GM19240 (cell line): Measurements from ENCODE around the gene ABCB1.

Source experiments
- DNase-seq: peaks from one replicate; pipeline ENCODE4 v3.0.0; 2011; ENCODE audit warnings: low spot score; ENCODE audit not compliant: insufficient read length

The ABCB1 gene

GRCh38 chr7:87513735-87514335 is 86.8 kb downstream of the ABCB1 start:
- no peak for DNase-seq

GRCh38 chr7:87512906-87513305 is 87.8 kb downstream of the ABCB1 start:
- DNase-seq = no peak

GRCh38 chr7:87511510-87511909 is 89.2 kb downstream of the ABCB1 start:
- DNase-seq = no peak

GRCh38 chr7:87510411-87510875 is 90.2 kb downstream of the ABCB1 start:
- DNase-seq = no peak

GRCh38 chr7:87507446-87507845 is 93.2 kb downstream of the ABCB1 start:
- no peak for DNase-seq

DNA sequence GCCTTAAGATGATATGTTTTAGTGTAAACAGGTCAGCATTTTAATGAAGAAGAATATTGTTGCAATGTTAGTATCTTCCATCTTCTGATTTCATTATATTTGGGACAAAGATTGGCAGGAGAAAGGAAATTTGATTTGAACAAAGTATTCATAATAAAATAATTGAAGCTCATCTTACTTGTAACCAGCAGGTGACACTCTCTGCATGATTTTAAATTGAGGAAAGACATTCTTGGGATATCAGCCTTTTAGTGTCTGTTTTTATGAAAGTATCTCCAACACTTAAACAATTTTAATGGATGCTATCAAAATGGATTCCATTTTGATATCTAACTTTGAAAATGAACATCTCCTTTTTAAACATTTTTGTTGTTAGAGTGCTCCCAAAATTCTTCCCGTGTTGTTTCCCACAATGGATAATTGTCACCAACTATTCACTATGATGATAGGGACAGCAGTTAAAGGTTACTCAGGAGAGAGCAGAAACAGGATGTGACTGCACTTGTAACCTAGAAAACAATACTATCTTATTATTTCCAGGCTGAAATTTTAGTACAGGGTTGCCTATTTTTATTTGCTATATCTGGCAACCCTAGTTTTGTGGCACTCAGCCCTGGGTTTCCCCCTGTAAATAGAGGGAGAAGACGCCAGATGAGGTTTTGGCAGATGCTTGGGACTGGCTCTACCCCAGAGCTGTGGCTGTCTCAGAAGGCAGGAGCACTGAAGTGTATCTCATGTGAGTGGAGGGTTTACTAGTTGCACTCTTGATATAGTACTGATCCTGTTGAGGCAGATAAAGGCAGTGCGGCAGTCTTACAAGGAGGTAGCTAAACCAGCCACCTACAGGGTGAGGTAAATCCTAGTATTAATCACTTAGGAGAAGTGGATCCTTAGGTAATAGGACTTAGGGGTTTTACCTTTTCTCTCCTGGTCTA is 94.2 kb downstream of the ABCB1 start:
- DNase-seq = no peak

DNA sequence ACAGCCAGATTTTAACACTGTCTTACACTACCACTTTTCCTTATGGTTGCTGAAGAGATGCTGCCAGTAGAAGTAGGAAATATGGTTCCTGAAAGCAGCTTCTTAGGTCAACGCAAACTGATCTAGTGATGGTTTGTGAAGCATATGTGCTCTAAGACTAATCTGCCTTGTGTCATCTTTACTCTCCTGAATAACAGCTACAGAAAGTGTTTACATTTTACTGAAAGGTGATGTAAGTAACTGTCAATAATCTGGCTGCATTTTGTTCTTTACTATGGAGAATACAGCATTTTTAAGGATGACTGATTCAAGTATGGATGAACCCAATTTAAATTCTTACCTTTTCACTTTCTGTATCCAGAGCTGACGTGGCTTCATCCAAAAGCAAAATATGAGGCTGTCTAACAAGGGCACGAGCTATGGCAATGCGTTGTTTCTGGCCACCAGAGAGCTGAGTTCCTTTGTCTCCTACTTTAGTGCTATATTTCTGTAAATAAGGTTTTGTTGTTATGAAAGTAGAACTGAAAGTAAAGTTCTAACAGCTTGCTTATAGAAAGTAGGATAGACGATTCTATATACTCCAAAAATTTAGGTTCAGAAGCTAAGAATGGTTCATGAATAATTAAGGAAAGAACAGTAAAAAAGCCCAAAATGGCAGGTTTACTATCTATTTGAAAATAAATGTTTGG is 95.0 kb downstream of the ABCB1 start:
- no peak for DNase-seq

- DNase-seq = no peak
Measured at GRCh38 chr7:87505122-87505521, 95.6 kb downstream of the ABCB1 start.

DNA sequence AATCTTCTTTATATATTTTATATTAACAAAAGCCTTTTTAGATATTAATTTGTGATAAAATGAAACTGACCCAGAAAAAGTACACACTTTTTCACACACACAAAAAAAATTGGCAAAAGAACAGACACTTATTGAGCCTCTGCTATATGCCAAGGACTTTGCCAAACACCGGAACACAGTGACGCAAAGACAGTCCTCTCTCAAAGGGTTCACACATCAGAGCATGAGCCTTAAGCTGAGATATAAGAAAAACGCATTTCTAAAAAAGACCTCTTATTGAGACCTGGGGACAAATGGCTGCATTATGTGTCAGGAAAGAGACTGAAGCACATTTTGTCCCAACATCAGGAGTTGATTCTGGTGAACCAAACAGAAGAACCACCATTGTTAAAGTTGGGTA is 101.2 kb downstream of the ABCB1 start:
- no peak for DNase-seq

DNA sequence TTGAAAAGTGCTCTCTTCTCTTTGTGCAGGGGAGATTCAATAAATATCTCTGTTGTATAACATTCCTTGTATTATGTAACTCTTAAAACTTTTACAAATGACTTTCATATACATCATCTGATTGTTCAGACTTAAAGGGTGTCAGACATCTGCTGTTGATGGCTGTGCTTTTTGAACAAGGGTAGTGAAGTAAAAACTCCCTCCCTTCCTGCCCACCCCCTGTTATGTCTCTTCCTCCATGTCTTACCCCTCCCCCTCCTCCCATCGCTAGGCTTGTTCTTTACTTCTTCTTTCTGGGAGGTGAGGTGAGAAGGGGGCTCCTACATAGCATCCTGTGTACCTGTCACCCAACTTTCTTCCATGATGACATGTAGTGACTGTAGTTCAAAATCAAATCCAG is 101.8 kb downstream of the ABCB1 start:
- DNase-seq = no peak

GRCh38 chr7:87497482-87497881 is 103.2 kb downstream of the ABCB1 start:
- DNase-seq = no peak

GRCh38 chr7:87495366-87495765 is 105.3 kb downstream of the ABCB1 start:
- DNase-seq = no peak

DNA sequence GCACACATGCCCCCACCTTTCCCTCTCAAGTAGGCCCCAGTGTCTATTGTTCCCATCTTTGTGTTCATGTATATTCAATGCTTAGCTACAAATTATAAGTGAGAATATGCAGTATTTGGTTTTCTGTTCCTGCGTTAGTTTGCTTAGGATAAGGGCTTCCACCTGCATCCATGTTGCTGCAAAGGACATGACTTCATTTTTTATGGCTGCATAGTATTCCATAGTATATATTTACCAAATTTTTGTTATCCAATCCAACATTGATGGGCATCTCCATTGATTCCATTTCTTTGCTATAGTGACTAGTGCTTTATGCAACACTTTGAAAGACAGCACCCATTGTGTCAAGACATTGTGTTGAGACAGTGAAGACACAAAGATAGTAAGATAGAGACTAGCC is 106.2 kb downstream of the ABCB1 start:
- no peak for DNase-seq

GRCh38 chr7:87483131-87483530 is 117.6 kb downstream of the ABCB1 start:
- no peak for DNase-seq

- no peak for DNase-seq
Measured at GRCh38 chr7:87482115-87482514, 118.6 kb downstream of the ABCB1 start.

- DNase-seq = no peak
Measured at GRCh38 chr7:87480386-87480785, 120.3 kb downstream of the ABCB1 start.

DNA sequence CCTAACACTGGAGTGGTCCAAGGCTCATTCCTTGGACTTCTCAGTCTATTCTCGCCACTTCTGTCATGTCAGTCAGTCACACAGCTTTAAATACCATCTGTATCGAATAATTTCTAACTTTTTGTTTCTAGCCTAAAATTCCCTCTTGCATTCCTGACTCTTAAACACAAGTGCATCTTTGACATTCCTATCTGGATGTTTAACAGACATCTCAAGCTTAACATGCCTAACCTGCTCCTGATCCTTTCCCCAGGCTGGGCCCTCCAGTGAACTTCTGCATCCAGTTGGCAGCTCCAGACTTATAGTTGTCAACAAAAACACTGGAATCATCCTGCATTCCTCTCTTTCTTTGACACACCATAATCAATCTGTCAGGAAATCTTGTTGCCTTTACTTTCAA is 120.7 kb downstream of the ABCB1 start:
- DNase-seq = no peak

- no peak for DNase-seq
Measured at GRCh38 chr7:87476179-87476557, 124.5 kb downstream of the ABCB1 start.

DNA sequence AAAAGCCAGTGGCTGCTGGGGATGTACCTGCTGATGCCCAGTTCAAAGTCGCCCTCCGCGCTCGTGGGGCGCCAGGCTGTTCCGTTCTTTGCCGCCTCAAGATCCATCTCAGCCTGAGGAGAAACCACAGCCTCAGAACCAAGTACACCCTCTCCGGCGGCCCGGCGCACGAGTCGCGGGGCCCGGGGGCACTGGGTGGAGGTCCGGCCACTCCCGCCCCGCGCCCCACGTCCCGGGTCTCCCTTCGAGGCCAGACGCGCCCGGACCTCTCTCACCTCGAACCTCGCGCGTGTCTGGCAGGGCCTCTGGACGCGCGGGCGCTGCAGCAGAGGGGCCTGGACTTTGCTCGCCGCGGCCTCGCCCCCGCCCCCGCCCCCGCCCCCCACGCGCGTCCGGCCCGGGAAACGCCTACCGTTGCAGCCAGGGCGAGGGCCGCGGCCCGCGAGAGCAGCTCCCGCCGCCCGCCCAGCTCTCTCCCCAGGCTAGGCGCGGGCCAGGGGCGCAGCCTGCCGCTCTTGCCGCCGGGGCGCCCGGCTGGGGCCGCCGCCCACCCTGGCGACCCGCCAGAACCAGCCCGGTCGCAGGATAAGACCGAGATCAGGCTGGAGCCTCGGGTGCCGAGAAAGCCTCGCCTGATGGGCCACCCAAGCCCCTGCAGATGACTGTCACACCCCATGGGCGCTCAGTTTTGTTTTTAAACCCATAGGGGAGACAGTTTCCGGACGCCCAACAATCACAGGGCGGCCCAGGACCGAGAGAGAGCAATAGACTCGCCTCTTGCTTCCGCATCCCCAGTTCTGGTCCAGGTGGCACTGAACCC is 125.1 kb downstream of the ABCB1 start, which contains the start of gene ABCB4:
TSS of gene ABCB4 (minus strand) at position 322 of the 820 bp plus-strand sequence. CDS start at position 107, 215 bp downstream.
- no peak for DNase-seq

GRCh38 chr7:87474533-87475358 is 125.9 kb downstream of the ABCB1 start:
- DNase-seq = peak; percentile 22
